Natural killer cell (primary cell): ENCODE data around the gene ISY1. TPM values are rescaled to one million over a fixed set of nuclear protein-coding genes. Genes with fewer than 3 reads are reported as not detected.
"Not testable (repeated sequence)": the region's sequence is repeated elsewhere in the genome, so short reads cannot be mapped to it uniquely, and the experiment has no call there.

Experiments
- ATAC-seq, 3 donors: fragments of 150-1000 bp in 2 of 3; fragments of 200-7000 bp in 1 of 3; cut with Tn5 transposase; 1 replicate in 1 of 3; 2 replicates in 2 of 3; pipeline ENCODE4 v1.10.0; 2021; ENCODE audit warnings: mild to moderate bottlenecking in 2 of 3, moderate library complexity in 2 of 3
- DNase-seq, 2 donors: peaks; one replicate each; pipeline versions ENCODE4 v3.0.0 to v3.0.0-alpha.2; 2013 to 2021; ENCODE audit warnings: mixed read lengths in 1 of 2
- H3K27ac ChIP-seq: one replicate; pipeline ENCODE4 v1.5.1; 2013; ENCODE audit warnings: mild to moderate bottlenecking, low read length
- H3K27me3 ChIP-seq: one replicate; pipeline ENCODE4 v1.6.1; 2013; ENCODE audit warnings: low read length; ENCODE audit not compliant: control insufficient read depth, insufficient read depth
- H3K36me3 ChIP-seq: one replicate; pipeline ENCODE4 v1.6.1; 2013; ENCODE audit warnings: low read length; ENCODE audit not compliant: control insufficient read depth, insufficient read depth
- H3K4me1 ChIP-seq: one replicate; pipeline ENCODE4 v1.6.1; 2013; ENCODE audit warnings: low read length; ENCODE audit not compliant: control insufficient read depth, insufficient read depth
- H3K4me3 ChIP-seq: one replicate; pipeline ENCODE4 v1.5.1; 2013; ENCODE audit warnings: low read length
- H3K9me3 ChIP-seq: one replicate; pipeline ENCODE4 v1.6.1; 2013; ENCODE audit warnings: low read length; ENCODE audit not compliant: control insufficient read depth, insufficient read depth
- H3K27ac Mint-ChIP-seq, 2 donors: one replicate each; pipeline ENCODE4 v1.8.0; 2022; ENCODE audit warnings: mild to moderate bottlenecking in 2 of 2, mixed read lengths in 2 of 2, moderate library complexity in 1 of 2
- H3K27me3 Mint-ChIP-seq, 2 donors: one replicate each; pipeline ENCODE4 v1.8.0; 2022; ENCODE audit warnings: low read depth in 2 of 2, mixed read lengths in 2 of 2
- H3K36me3 Mint-ChIP-seq: one replicate; pipeline ENCODE4 v1.8.0; 2022; ENCODE audit warnings: mixed read lengths
- H3K4me1 Mint-ChIP-seq, 2 donors: one replicate each; pipeline ENCODE4 v1.8.0; 2022; ENCODE audit warnings: mixed read lengths in 2 of 2
- H3K4me3 Mint-ChIP-seq: one replicate; pipeline ENCODE4 v1.8.0; 2022; ENCODE audit warnings: mild to moderate bottlenecking, moderate library complexity, mixed read lengths
- H3K9me3 Mint-ChIP-seq, 2 donors: one replicate each; pipeline ENCODE4 v1.8.0; 2022; ENCODE audit warnings: mixed read lengths in 2 of 2
- CTCF ChIP-seq: fragments of 200-600 bp; IDR thresholded peaks from one replicate; pipeline ENCODE4 v1.8.0; 2022; ENCODE audit warnings: antibody characterized with exemption
- WGBS: methylation state at CpG from one replicate; pipeline ENCODE4 v1.1.7; 2013; ENCODE audit warnings: missing lambda C conversion rate; ENCODE audit not compliant: insufficient coverage; 5-methylcytosine and 5-hydroxymethylcytosine counted together
- intact Hi-C: fragments of 100-400 bp; cut with micrococcal nuclease; formaldehyde crosslinking; loops from one replicate; pipeline ENCODE4 v1.14.2; 2022
- total RNA-seq, 4 donors: library from RNA; stranded (reverse); fragments of 120-200 nt in 1 of 4; gene quantifications; one replicate each; pipeline versions ENCODE4 v1.2.3 to v1.2.4, GENCODE V29; 2013 to 2022

Gene ISY1
- total RNA-seq, 3 donors from 2014 or later (not counting 1 experiment from before 2014, with no cell fraction given), result 51.9 to 58.2 (median 56.1) TPM

GRCh38 chr3:129139911-129140310, 21.0 kb downstream of the ISY1 start:
- peaks cover 47% of the 10 kb centered on the region for H3K36me3 ChIP-seq
- no peaks in the 10 kb centered on the region for H3K9me3 ChIP-seq
- Mint-ChIP-seq H3K36me3 (peaks cover 8% of the 10 kb centered on the region), H3K4me1 (no peaks in the 10 kb centered on the region), H3K4me3 (no peak overlapping the region), H3K9me3 (no peaks in the 10 kb centered on the region), H3K27ac (no peak overlapping the region), H3K27me3 (no peaks in the 10 kb centered on the region)
- DNase-seq (no peak), ATAC-seq (no peak)
- intact Hi-C loops, result no loop called here
- H3K27me3 ChIP-seq, result no peaks in the 10 kb centered on the region
- no peaks in the 10 kb centered on the region for H3K4me1 ChIP-seq
- WGBS, result 95% methylated on average over 1 of the region's 1 CpG
- no peak overlapping the region for H3K27ac ChIP-seq
- H3K4me3 ChIP-seq, result no peak overlapping the region
- no peak for TF ChIP-seq CTCF

GRCh38 chr3:129136275-129136674, 24.6 kb downstream of the ISY1 start:
- H3K9me3 Mint-ChIP-seq, H3K4me1 ChIP-seq, H3K27me3 Mint-ChIP-seq, H3K27ac Mint-ChIP-seq, H3K27me3 ChIP-seq, H3K27ac ChIP-seq, DNase-seq, ATAC-seq, intact Hi-C loops, H3K9me3 ChIP-seq, H3K4me3 ChIP-seq, H3K4me3 Mint-ChIP-seq: not testable (repeated sequence)
- H3K36me3 ChIP-seq, result peaks cover 58% of the 10 kb centered on the region
- Mint-ChIP-seq H3K4me1 (peaks cover 15 to 24% of the 10 kb centered on the region in 2 donors), H3K36me3 (peaks cover 12% of the 10 kb centered on the region)
- 96% methylated on average over 10 of the region's 10 CpGs for WGBS

GRCh38 chr3:129132097-129132866, 28.6 kb downstream of the ISY1 start:
- no peaks in the 10 kb centered on the region for H3K9me3 Mint-ChIP-seq
- H3K4me1 ChIP-seq, result peaks cover 6% of the 10 kb centered on the region
- H3K4me3 ChIP-seq, result no peak overlapping the region
- peaks cover 18% of the 10 kb centered on the region for H3K36me3 Mint-ChIP-seq
- no peak overlapping the region for H3K27ac ChIP-seq
- ATAC-seq (peak; percentile 75 to 77 (median 77)), DNase-seq (no peak)
- peak overlapping the region; percentile 73 for H3K4me3 Mint-ChIP-seq
- no peaks in the 10 kb centered on the region for H3K27me3 Mint-ChIP-seq
- H3K9me3 ChIP-seq, result no peaks in the 10 kb centered on the region
- intact Hi-C loops, result no loop called here
- H3K36me3 ChIP-seq, result peaks cover 71% of the 10 kb centered on the region
- peaks cover 19 to 31% of the 10 kb centered on the region in 2 donors for H3K4me1 Mint-ChIP-seq
- peak overlapping the region; percentile 77 to 81 for H3K27ac Mint-ChIP-seq
- H3K27me3 ChIP-seq, result no peaks in the 10 kb centered on the region
- TF ChIP-seq CTCF, result no peak
- 74% methylated on average over 5 of the region's 5 CpGs for WGBS

- Histone ChIP-seq H3K36me3 (peaks cover 67% of the 10 kb centered on the region), H3K4me3 (no peak overlapping the region), H3K27me3 (no peaks in the 10 kb centered on the region), H3K27ac (no peak overlapping the region), H3K4me1 (peaks cover 6% of the 10 kb centered on the region), H3K9me3 (no peaks in the 10 kb centered on the region)
- no peak for TF ChIP-seq CTCF
- Mint-ChIP-seq H3K9me3 (no peaks in the 10 kb centered on the region), H3K4me1 (peaks cover 26 to 38% of the 10 kb centered on the region in 2 donors), H3K36me3 (peaks cover 18% of the 10 kb centered on the region), H3K27ac (peak overlapping the region; percentile 77 to 81), H3K27me3 (no peaks in the 10 kb centered on the region), H3K4me3 (no peak overlapping the region)
- ATAC-seq (peak in 1 of 3 donors; percentile 13), DNase-seq (no peak)
- WGBS, result 95% methylated on average over 2 of the region's 2 CpGs
- intact Hi-C loops, result no loop called here
Measured at GRCh38 chr3:129131465-129132088, 29.3 kb downstream of the ISY1 start.
